Measurements from ENCODE around the gene HIGD1B. TPM values are rescaled to one million over a fixed set of nuclear protein-coding genes. Genes with fewer than 3 reads are reported as not detected.

HIGD1B gene
- total RNA-seq, 4 donors from 2014 or later: 2.8 TPM; not detected in 3

- no peak for TF ChIP-seq CTCF (IDR thresholded peaks at IDR 0.05; ENCODE audit: low read depth)
These were observed 23.9 kb downstream of the HIGD1B start for GRCh38 chr17:44871556-44871955.

- no peak for TF ChIP-seq CTCF (IDR thresholded peaks at IDR 0.05; ENCODE audit: low read depth)
These were observed 24.6 kb downstream of the HIGD1B start for GRCh38 chr17:44872131-44872768.

GRCh38 chr17:44875761-44876160, 28.1 kb downstream of the HIGD1B start:
- TF ChIP-seq CTCF (IDR thresholded peaks at IDR 0.05; ENCODE audit: low read depth): no peak

GRCh38 chr17:44877121-44877520, 29.4 kb downstream of the HIGD1B start:
- no peak for TF ChIP-seq CTCF (IDR thresholded peaks at IDR 0.05; ENCODE audit: low read depth)

GRCh38 chr17:44878627-44879221, 31.0 kb downstream of the HIGD1B start:
- TF ChIP-seq CTCF (IDR thresholded peaks at IDR 0.05; ENCODE audit: low read depth): no peak

GRCh38 chr17:44879376-44879775, 31.7 kb downstream of the HIGD1B start:
- TF ChIP-seq CTCF (IDR thresholded peaks at IDR 0.05; ENCODE audit: low read depth): no peak

GRCh38 chr17:44880062-44880461, 32.4 kb downstream of the HIGD1B start:
- TF ChIP-seq CTCF (IDR thresholded peaks at IDR 0.05; ENCODE audit: low read depth): no peak

Measured in subcutaneous adipose tissue (tissue), 4 donors.